Measurements from ENCODE around the gene SPRR1B. TPM values are rescaled to one million over a fixed set of nuclear protein-coding genes. Genes with fewer than 3 reads are reported as not detected.
"Not testable (repeated sequence)": the region's sequence is repeated elsewhere in the genome, so short reads cannot be mapped to it uniquely, and the experiment has no call there.

SPRR1B gene
- total RNA-seq = not detected
- polyA plus RNA-seq = not detected

GRCh38 chr1:153030895-153031294 lies at the start of gene SPRR1B:
SPRR1B (plus strand) TSS chr1:153031203; CDS start chr1:153032346, 1,143 bp downstream.
- H3K4me1 ChIP-seq (ENCODE audit: insufficient read depth) = no peaks in the 10 kb centered on the region
- no peak within 1 kb of the TSS for H3K27ac ChIP-seq (ENCODE audit: low read depth)
- no peak for DNase-seq (ENCODE audit: extremely low spot score)
- H3K4me3 ChIP-seq (ENCODE audit: low read depth, low read length) = no peak within 1 kb of the TSS
- H3K36me3 ChIP-seq (ENCODE audit: insufficient read depth) = no peaks in the 10 kb centered on the region

- Histone ChIP-seq H3K27ac (ENCODE audit: low read depth) (no peak overlapping the region), H3K4me1 (ENCODE audit: insufficient read depth) (no peaks in the 10 kb centered on the region), H3K36me3 (ENCODE audit: insufficient read depth) (no peaks in the 10 kb centered on the region), H3K4me3 (ENCODE audit: low read depth, low read length) (no peak overlapping the region)
- WGBS = 71% methylated on average over 4 of the region's 4 CpGs
- DNase-seq (ENCODE audit: extremely low spot score) = no peak
Measured at GRCh38 chr1:152982076-152982475, 48.9 kb upstream of the SPRR1B start.

- Histone ChIP-seq H3K36me3 (ENCODE audit: insufficient read depth) (no peaks in the 10 kb centered on the region), H3K4me1 (ENCODE audit: insufficient read depth) (no peaks in the 10 kb centered on the region), H3K4me3 (ENCODE audit: low read depth, low read length) (no peak overlapping the region), H3K27ac (ENCODE audit: low read depth) (no peak overlapping the region)
- DNase-seq (ENCODE audit: extremely low spot score) = no peak
Measured at GRCh38 chr1:152983234-152983633, 47.8 kb upstream of the SPRR1B start.

GRCh38 chr1:152983743-152984142 lies 47.3 kb upstream of the SPRR1B start, which contains the start of gene SPRR1A:
SPRR1A (plus strand) TSS chr1:152984081; CDS start chr1:152985231, 1,150 bp downstream.
- Histone ChIP-seq H3K4me3 (ENCODE audit: low read depth, low read length) (no peak within 1 kb of the TSS), H3K27ac (ENCODE audit: low read depth) (no peak within 1 kb of the TSS), H3K36me3 (ENCODE audit: insufficient read depth) (no peaks in the 10 kb centered on the region), H3K4me1 (ENCODE audit: insufficient read depth) (no peaks in the 10 kb centered on the region)
- WGBS = 73% methylated on average over 3 of the region's 3 CpGs
- no peak for DNase-seq (ENCODE audit: extremely low spot score)

- Histone ChIP-seq H3K27ac (ENCODE audit: low read depth) (no peak overlapping the region), H3K4me1 (ENCODE audit: insufficient read depth) (no peaks in the 10 kb centered on the region), H3K4me3 (ENCODE audit: low read depth, low read length) (no peak overlapping the region), H3K36me3 (ENCODE audit: insufficient read depth) (no peaks in the 10 kb centered on the region)
- WGBS = 89% methylated on average over 2 of the region's 2 CpGs
- no peak for DNase-seq (ENCODE audit: extremely low spot score)
Measured at GRCh38 chr1:152986578-152986977, 44.4 kb upstream of the SPRR1B start.

- 55% methylated on average over 6 of the region's 6 CpGs for WGBS
- Histone ChIP-seq H3K4me1 (ENCODE audit: insufficient read depth) (no peaks in the 10 kb centered on the region), H3K27ac (ENCODE audit: low read depth) (no peak overlapping the region), H3K4me3 (ENCODE audit: low read depth, low read length) (no peak overlapping the region), H3K36me3 (ENCODE audit: insufficient read depth) (no peaks in the 10 kb centered on the region)
- no peak for DNase-seq (ENCODE audit: extremely low spot score)
Measured at GRCh38 chr1:152993186-152993585, 37.8 kb upstream of the SPRR1B start.

- Histone ChIP-seq H3K4me3 (ENCODE audit: low read depth, low read length) (no peak overlapping the region), H3K27ac (ENCODE audit: low read depth) (no peak overlapping the region), H3K4me1 (ENCODE audit: insufficient read depth) (no peaks in the 10 kb centered on the region), H3K36me3 (ENCODE audit: insufficient read depth) (no peaks in the 10 kb centered on the region)
- WGBS = 50% methylated on average over 1 of the region's 1 CpG
- no peak for DNase-seq (ENCODE audit: extremely low spot score)
Measured at GRCh38 chr1:152995842-152996241, 35.2 kb upstream of the SPRR1B start.

GRCh38 chr1:152996633-152997400 lies 34.2 kb upstream of the SPRR1B start:
- H3K4me3 ChIP-seq (ENCODE audit: low read depth, low read length) = no peak overlapping the region
- no peak for DNase-seq (ENCODE audit: extremely low spot score)
- no peak overlapping the region for H3K27ac ChIP-seq (ENCODE audit: low read depth)
- H3K4me1 ChIP-seq (ENCODE audit: insufficient read depth) = no peaks in the 10 kb centered on the region
- H3K36me3 ChIP-seq (ENCODE audit: insufficient read depth) = no peaks in the 10 kb centered on the region
- WGBS = 18% methylated on average over 5 of the region's 5 CpGs

- WGBS = 11% methylated on average over 7 of the region's 7 CpGs
- Histone ChIP-seq H3K27ac (ENCODE audit: low read depth) (no peak overlapping the region), H3K36me3 (ENCODE audit: insufficient read depth) (no peaks in the 10 kb centered on the region)
Measured at GRCh38 chr1:152997901-152998300, 33.1 kb upstream of the SPRR1B start.

GRCh38 chr1:152998476-152998875 lies 32.5 kb upstream of the SPRR1B start:
- no peak for DNase-seq (ENCODE audit: extremely low spot score)
- H3K27ac ChIP-seq (ENCODE audit: low read depth) = no peak overlapping the region
- 75% methylated on average over 4 of the region's 4 CpGs for WGBS
- H3K4me3 ChIP-seq (ENCODE audit: low read depth, low read length) = no peak overlapping the region
- no peaks in the 10 kb centered on the region for H3K36me3 ChIP-seq (ENCODE audit: insufficient read depth)
- no peaks in the 10 kb centered on the region for H3K4me1 ChIP-seq (ENCODE audit: insufficient read depth)

More at GRCh38 chr1:152997901-152998300, 33.1 kb upstream of the SPRR1B start:
- DNase-seq (ENCODE audit: extremely low spot score) = no peak
- Histone ChIP-seq H3K4me3 (ENCODE audit: low read depth, low read length) (no peak overlapping the region), H3K4me1 (ENCODE audit: insufficient read depth) (no peaks in the 10 kb centered on the region)

GRCh38 chr1:152999818-153000217 lies 31.2 kb upstream of the SPRR1B start:
- no peaks in the 10 kb centered on the region for H3K36me3 ChIP-seq (ENCODE audit: insufficient read depth)
- no peak overlapping the region for H3K27ac ChIP-seq (ENCODE audit: low read depth)
- WGBS = 74% methylated on average over 6 of the region's 6 CpGs
- H3K4me1 ChIP-seq (ENCODE audit: insufficient read depth) = no peaks in the 10 kb centered on the region
- DNase-seq (ENCODE audit: extremely low spot score) = no peak
- H3K4me3 ChIP-seq (ENCODE audit: low read depth, low read length) = no peak overlapping the region

GRCh38 chr1:153000294-153000693 lies 30.7 kb upstream of the SPRR1B start:
- H3K4me3 ChIP-seq (ENCODE audit: low read depth, low read length) = no peak overlapping the region
- H3K36me3 ChIP-seq (ENCODE audit: insufficient read depth) = no peaks in the 10 kb centered on the region
- H3K27ac ChIP-seq (ENCODE audit: low read depth) = no peak overlapping the region
- no peak for DNase-seq (ENCODE audit: extremely low spot score)
- H3K4me1 ChIP-seq (ENCODE audit: insufficient read depth) = no peaks in the 10 kb centered on the region
- 93% methylated on average over 1 of the region's 1 CpG for WGBS

- no peak for DNase-seq (ENCODE audit: extremely low spot score)
- 62% methylated on average over 2 of the region's 2 CpGs for WGBS
- Histone ChIP-seq H3K27ac (ENCODE audit: low read depth) (no peak within 1 kb of the TSS), H3K4me1 (ENCODE audit: insufficient read depth) (no peaks in the 10 kb centered on the region), H3K36me3 (ENCODE audit: insufficient read depth) (no peaks in the 10 kb centered on the region), H3K4me3 (ENCODE audit: low read depth, low read length) (no peak within 1 kb of the TSS)
Measured at GRCh38 chr1:153001382-153001781, 29.6 kb upstream of the SPRR1B start, which contains the start of gene SPRR3. SPRR3 (plus strand) TSS chr1:153001749; CDS start chr1:153003021, 1,272 bp downstream.

- not testable (repeated sequence) for H3K4me1 ChIP-seq (ENCODE audit: insufficient read depth); H3K4me3 ChIP-seq (ENCODE audit: low read depth, low read length); H3K36me3 ChIP-seq (ENCODE audit: insufficient read depth); DNase-seq (ENCODE audit: extremely low spot score); H3K27ac ChIP-seq (ENCODE audit: low read depth)
- 85% methylated on average over 8 of the region's 8 CpGs for whole genome bisulfite sequencing
Measured at GRCh38 chr1:153011235-153011758, 19.7 kb upstream of the SPRR1B start.

Data from urinary bladder (tissue), 4 donors.